H1 (cell line): ENCODE measurements around the gene NMUR1. TPM values are rescaled to one million over a fixed set of nuclear protein-coding genes. Genes with fewer than 3 reads are reported as not detected.

Experiments used
- CEBPB ChIP-seq: IDR thresholded peaks from 2 replicates; pipeline ENCODE4 v1.6.1; 2012; ENCODE audit warnings: low read depth, low read length
- SAP30 ChIP-seq: fragments of 300-600 bp; sonication (generic); IDR thresholded peaks from 2 replicates; pipeline ENCODE4 v1.7.1; 2012; ENCODE audit warnings: low read length, moderate library complexity, mild to moderate bottlenecking, inconsistent platforms; ENCODE audit not compliant: insufficient read depth, insufficient replicate concordance
- TCF12 ChIP-seq: IDR thresholded peaks from 2 replicates; pipeline ENCODE4 v1.6.1; 2011; ENCODE audit warnings: low read depth, mild to moderate bottlenecking, low read length
- TEAD4 ChIP-seq: IDR thresholded peaks from 2 replicates; pipeline ENCODE4 v1.6.1; 2012; ENCODE audit warnings: low read depth, low read length, inconsistent platforms, mixed read lengths
- polyA plus RNA-seq, 7 experiments: library from polyadenylated mRNA; depleted of rRNA in 3 of 7; stranded (reverse) in 5 of 7; unstranded in 2 of 7; fragments of >200 nt in 5 of 7; fragments of 200-250 nt in 2 of 7; gene quantifications; 1 replicate in 5 of 7; 2 replicates in 1 of 7; 4 replicates in 1 of 7; pipeline versions ENCODE4 v1.2.1 to v1.2.3, GENCODE V29; 2011 to 2013; ENCODE audit warnings: missing spikeins in 2 of 7, mixed read lengths in 2 of 7
- total RNA-seq: library from RNA; stranded (reverse); fragmentation: NEBNext Ultra II Directional; extraction: Animal tissue kit (Norgen Biotek cat#: 25700); gene quantifications from 2 replicates; pipeline ENCODE4 v1.2.1, GENCODE V29; 2021

NMUR1 gene
- total and polyA plus RNA-seq, 2 of the 8 experiments (the other 6 are each of a cell fraction or from before 2014, with no cell fraction given), result 0.56 to 1.5 TPM

- no peak for TF ChIP-seq SAP30
- no peak for TF ChIP-seq CEBPB
- no peak for TF ChIP-seq TEAD4
- TF ChIP-seq TCF12, result no peak
These were observed 15.1 kb upstream of the NMUR1 start (continued) for GRCh38 chr2:231545105-231545902.
